NCI-H345 treated with DMSO at 0.1 percent for 48 hours (cell line): ENCODE results near the gene LDLRAD4.
"Not testable (repeated sequence)": the region's sequence is repeated elsewhere in the genome, so short reads cannot be mapped to it uniquely, and the experiment has no call there.

Experiments
- DNase-seq: peaks from one replicate; lab custom pipeline; 2025; ENCODE audit not compliant: unreplicated experiment; lab: John Stamatoyannopoulos, UW

The LDLRAD4 gene

GRCh38 chr18:13640266-13640860, 421.8 kb downstream of the LDLRAD4 start:
- no peak for DNase-seq

GRCh38 chr18:13641551-13642439, 423.2 kb downstream of the LDLRAD4 start:
- DNase-seq: no peak

- no peak for DNase-seq
Observed at GRCh38 chr18:13642440-13642827, 423.9 kb downstream of the LDLRAD4 start.

- DNase-seq: no peak
Observed at GRCh38 chr18:13643261-13643751, 424.7 kb downstream of the LDLRAD4 start.

GRCh38 chr18:13645093-13645492, 426.5 kb downstream of the LDLRAD4 start:
- DNase-seq: no peak

GRCh38 chr18:13646633-13647032, 428.1 kb downstream of the LDLRAD4 start:
- DNase-seq: no peak

- no peak for DNase-seq
Observed at GRCh38 chr18:13647761-13648160, 429.2 kb downstream of the LDLRAD4 start.

- DNase-seq: no peak
Observed at GRCh38 chr18:13649397-13650390, 431.1 kb downstream of the LDLRAD4 start.

GRCh38 chr18:13653746-13654433, 435.3 kb downstream of the LDLRAD4 start:
- no peak for DNase-seq

- no peak for DNase-seq
Observed at GRCh38 chr18:13657974-13658373, 439.4 kb downstream of the LDLRAD4 start.

- DNase-seq: no peak
Observed at GRCh38 chr18:13658436-13659204, 440.1 kb downstream of the LDLRAD4 start.

- no peak for DNase-seq
Observed at GRCh38 chr18:13660510-13660909, 441.9 kb downstream of the LDLRAD4 start.

- DNase-seq: no peak
Observed at GRCh38 chr18:13661051-13661778, 442.7 kb downstream of the LDLRAD4 start.

- no peak for DNase-seq
Observed at GRCh38 chr18:13661779-13662256, 443.3 kb downstream of the LDLRAD4 start.

- DNase-seq: no peak
Observed at GRCh38 chr18:13672657-13673056, 454.1 kb downstream of the LDLRAD4 start.

- no peak for DNase-seq
Observed at GRCh38 chr18:13676471-13676870, 457.9 kb downstream of the LDLRAD4 start.

GRCh38 chr18:13677350-13677749, 458.8 kb downstream of the LDLRAD4 start:
- not testable (repeated sequence) for DNase-seq

GRCh38 chr18:13680612-13681011, 462.1 kb downstream of the LDLRAD4 start:
- DNase-seq: no peak

- no peak for DNase-seq
Observed at GRCh38 chr18:13681701-13682100, 463.1 kb downstream of the LDLRAD4 start.
